MM.1S (cell line): ENCODE results near the gene RECQL5.

Source experiments
- DNase-seq: peaks from one replicate; pipeline ENCODE4 v3.0.0-alpha.2; 2015
- H2AFZ ChIP-seq: fragments of 300-600 bp; sonication (generic); 2 replicates; pipeline ENCODE4 v1.6.0; 2016; ENCODE audit warnings: antibody characterized with exemption, low read length
- H3F3A ChIP-seq: fragments of 300-600 bp; sonication (generic); 2 replicates; pipeline ENCODE4 v1.6.1; 2016; ENCODE audit warnings: mild to moderate bottlenecking, antibody characterized with exemption, low read length, moderate library complexity, mixed read lengths; ENCODE audit not compliant: insufficient read depth
- H3K27ac ChIP-seq: fragments of 300-600 bp; sonication (generic); 2 replicates; pipeline ENCODE4 v1.5.1; 2016; ENCODE audit warnings: mild to moderate bottlenecking, low read length
- H3K27me3 ChIP-seq: fragments of 300-600 bp; sonication (generic); replicated peaks from 2 replicates; pipeline ENCODE4 v1.6.0; 2016; ENCODE audit warnings: low read length; ENCODE audit not compliant: insufficient read depth
- H3K36me3 ChIP-seq: fragments of 300-600 bp; sonication (generic); replicated peaks from 2 replicates; pipeline ENCODE4 v1.6.1; 2016; ENCODE audit warnings: mild to moderate bottlenecking, low read length, mixed read lengths; ENCODE audit not compliant: insufficient read depth
- H3K4me1 ChIP-seq: fragments of 300-600 bp; sonication (generic); 2 replicates; pipeline ENCODE4 v1.6.1; 2016; ENCODE audit warnings: low read length, mixed read lengths
- H3K4me2 ChIP-seq: fragments of 300-600 bp; sonication (generic); 2 replicates; pipeline ENCODE4 v1.6.0; 2016; ENCODE audit warnings: low read depth, low read length
- H3K4me3 ChIP-seq: fragments of 300-600 bp; sonication (generic); 2 replicates; pipeline ENCODE4 v1.5.1; 2016; ENCODE audit warnings: low read length, mixed read lengths
- H3K79me2 ChIP-seq: fragments of 300-600 bp; sonication (generic); 2 replicates; pipeline ENCODE4 v1.6.1; 2016; ENCODE audit warnings: mixed run types, low read length, mixed read lengths
- H3K9ac ChIP-seq: fragments of 300-600 bp; sonication (generic); 2 replicates; pipeline ENCODE4 v1.6.1; 2016; ENCODE audit warnings: low read length, mixed read lengths
- H3K9me2 ChIP-seq: fragments of 300-600 bp; sonication (generic); replicated peaks from 2 replicates; pipeline ENCODE4 v1.6.1; 2016; ENCODE audit warnings: mild to moderate bottlenecking, low read length, mixed read lengths; ENCODE audit not compliant: insufficient read depth
- H3K9me3 ChIP-seq: fragments of 300-600 bp; sonication (generic); replicated peaks from 2 replicates; pipeline ENCODE4 v1.6.1; 2016; ENCODE audit warnings: mild to moderate bottlenecking, low read length, mixed read lengths; ENCODE audit not compliant: insufficient read depth
- H4K20me1 ChIP-seq: fragments of 300-600 bp; sonication (generic); 2 replicates; pipeline ENCODE4 v1.6.1; 2016; ENCODE audit warnings: mild to moderate bottlenecking, low read length, moderate library complexity, mixed read lengths; ENCODE audit not compliant: insufficient read depth
- EZH2 ChIP-seq: fragments of 300-600 bp; sonication (generic); optimal IDR thresholded peaks from 2 replicates; pipeline ENCODE3; 2017; ENCODE audit warnings: low read depth, mild to moderate bottlenecking, antibody characterized with exemption, low read length, mixed read lengths
- EZH2phosphoT487 ChIP-seq: fragments of 300-600 bp; sonication (generic); IDR thresholded peaks from 2 replicates; pipeline ENCODE4 v1.6.1; 2018; ENCODE audit warnings: antibody characterized with exemption, low read length
- TF ChIP-seq, protein P1 (sequence below): fragments of 300-600 bp; sonication (generic); IDR thresholded peaks from 2 replicates; pipeline ENCODE4 v1.5.1; 2016; ENCODE audit warnings: antibody characterized with exemption, low read length, mixed read lengths

RECQL5 gene

GRCh38 chr17:75647921-75648320, 19.0 kb downstream of the RECQL5 start:
- Histone ChIP-seq H3K27ac (no peak overlapping the region), H3K4me1 (peaks cover 33% of the 10 kb centered on the region), H3K9me2 (no peaks in the 10 kb centered on the region), H3K4me3 (no peak overlapping the region), H3K36me3 (no peaks in the 10 kb centered on the region; the same call in 1 of the 2 replicates), H3F3A (peaks cover 27% of the 10 kb centered on the region), H3K79me2 (peaks cover 9% of the 10 kb centered on the region; the same call in 1 of the 2 replicates), H4K20me1 (no peaks in the 10 kb centered on the region), H2AFZ (no peak overlapping the region), H3K27me3 (no peaks in the 10 kb centered on the region), H3K9me3 (no peaks in the 10 kb centered on the region), H3K4me2 (no peak overlapping the region), H3K9ac (no peak overlapping the region)
- DNase-seq = no peak
- TF ChIP-seq EZH2phosphoT487 (no peak), EZH2 (no peak)
- TF ChIP-seq, protein P1, sequence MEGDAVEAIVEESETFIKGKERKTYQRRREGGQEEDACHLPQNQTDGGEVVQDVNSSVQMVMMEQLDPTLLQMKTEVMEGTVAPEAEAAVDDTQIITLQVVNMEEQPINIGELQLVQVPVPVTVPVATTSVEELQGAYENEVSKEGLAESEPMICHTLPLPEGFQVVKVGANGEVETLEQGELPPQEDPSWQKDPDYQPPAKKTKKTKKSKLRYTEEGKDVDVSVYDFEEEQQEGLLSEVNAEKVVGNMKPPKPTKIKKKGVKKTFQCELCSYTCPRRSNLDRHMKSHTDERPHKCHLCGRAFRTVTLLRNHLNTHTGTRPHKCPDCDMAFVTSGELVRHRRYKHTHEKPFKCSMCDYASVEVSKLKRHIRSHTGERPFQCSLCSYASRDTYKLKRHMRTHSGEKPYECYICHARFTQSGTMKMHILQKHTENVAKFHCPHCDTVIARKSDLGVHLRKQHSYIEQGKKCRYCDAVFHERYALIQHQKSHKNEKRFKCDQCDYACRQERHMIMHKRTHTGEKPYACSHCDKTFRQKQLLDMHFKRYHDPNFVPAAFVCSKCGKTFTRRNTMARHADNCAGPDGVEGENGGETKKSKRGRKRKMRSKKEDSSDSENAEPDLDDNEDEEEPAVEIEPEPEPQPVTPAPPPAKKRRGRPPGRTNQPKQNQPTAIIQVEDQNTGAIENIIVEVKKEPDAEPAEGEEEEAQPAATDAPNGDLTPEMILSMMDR = no peak

GRCh38 chr17:75647061-75647460, 19.9 kb downstream of the RECQL5 start:
- peaks cover 32% of the 10 kb centered on the region for H3F3A ChIP-seq
- H4K20me1 ChIP-seq = no peaks in the 10 kb centered on the region
- H3K9me2 ChIP-seq = no peaks in the 10 kb centered on the region
- peaks cover 42% of the 10 kb centered on the region for H3K4me1 ChIP-seq
- H3K4me3 ChIP-seq = no peak overlapping the region
- H2AFZ ChIP-seq = no peak overlapping the region
- TF ChIP-seq EZH2phosphoT487 (no peak), EZH2 (no peak)
- TF ChIP-seq, protein P1 = no peak
- peak overlapping the region; percentile 97 for H3K27ac ChIP-seq
- H3K9ac ChIP-seq = no peak overlapping the region
- DNase-seq = no peak
- H3K36me3 ChIP-seq = no peaks in the 10 kb centered on the region; the same call in 1 of the 2 replicates
- no peak overlapping the region for H3K4me2 ChIP-seq
- H3K9me3 ChIP-seq = no peaks in the 10 kb centered on the region
- no peaks in the 10 kb centered on the region for H3K27me3 ChIP-seq
- peaks cover 13% of the 10 kb centered on the region; the same call in 1 of the 2 replicates for H3K79me2 ChIP-seq

DNA sequence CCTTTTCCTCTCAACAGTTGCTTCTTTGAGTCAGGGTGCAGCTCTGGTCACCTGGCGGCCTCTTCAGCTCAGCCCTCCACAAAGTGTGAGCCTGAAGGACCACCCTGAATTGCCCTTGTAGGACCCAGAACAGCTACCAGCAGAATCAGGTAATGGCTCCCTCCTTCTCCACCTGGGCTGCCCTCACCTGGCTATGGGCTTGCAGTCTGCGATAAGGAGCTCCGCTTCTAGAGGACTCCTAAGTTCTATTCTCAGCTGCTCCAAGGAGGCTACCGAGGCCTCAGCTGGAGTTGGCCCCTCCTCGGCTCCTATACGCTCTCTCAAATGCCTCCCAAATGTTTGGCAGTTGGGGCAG, 20.3 kb downstream of the RECQL5 start:
- no peaks in the 10 kb centered on the region for H3K9me3 ChIP-seq
- no peaks in the 10 kb centered on the region for H4K20me1 ChIP-seq
- H3K36me3 ChIP-seq = no peaks in the 10 kb centered on the region; the same call in 1 of the 2 replicates
- peak overlapping the region; percentile 50 for H3K4me2 ChIP-seq
- no peaks in the 10 kb centered on the region for H3K27me3 ChIP-seq
- peak overlapping the region; percentile 97 for H3K27ac ChIP-seq
- no peak overlapping the region for H2AFZ ChIP-seq
- H3K4me1 ChIP-seq = peaks cover 46% of the 10 kb centered on the region
- peak overlapping the region; percentile 75 for H3K9ac ChIP-seq
- DNase-seq = no peak
- H3K79me2 ChIP-seq = peaks cover 18% of the 10 kb centered on the region; the same call in 1 of the 2 replicates
- H3K4me3 ChIP-seq = no peak overlapping the region
- H3F3A ChIP-seq = peaks cover 32% of the 10 kb centered on the region
- H3K9me2 ChIP-seq = no peaks in the 10 kb centered on the region
- TF ChIP-seq EZH2 (no peak), EZH2phosphoT487 (no peak)
- TF ChIP-seq, protein P1 = no peak
